GM12878 (cell line): Measurements from ENCODE around the gene L3HYPDH. TPM values are rescaled to one million over a fixed set of nuclear protein-coding genes. Genes with fewer than 3 reads are reported as not detected.
A peak's percentile ranks its signal among the peaks of the same experiment; 100 is the strongest.

ENCODE experiments used
- ATAC-seq: fragments of 200-7000 bp; cut with Tn5 transposase; 3 replicates; pipeline ENCODE4 v1.9.1; 2020; ENCODE audit warnings: mild to moderate bottlenecking, moderate library complexity
- BruUV-seq: library from RNA; stranded (reverse); fragments of 400-500 nt; replicated peaks from 2 replicates; lab custom pipeline; 2021; lab: Mats Ljungman, UMichigan
- CTCF ChIA-PET: fragments of 300-600 bp; sonication (Branson Sonifier 250); formaldehyde crosslinking; extraction: SDS; loops from one replicate; lab custom pipeline; 2021; ENCODE audit warnings: inconsistent platforms; lab: Yijun Ruan, JAX
- POLR2A ChIA-PET: fragments of 350-600 bp; formaldehyde crosslinking; extraction: SDS; loops from one replicate; lab custom pipeline; 2021; ENCODE audit warnings: inconsistent platforms; lab: Charles Lee
- RAD21 ChIA-PET: fragments of 300-600 bp; sonication (Branson Sonifier 250); formaldehyde crosslinking; loops from one replicate; lab custom pipeline; 2023; ENCODE audit warnings: antibody characterized with exemption; ENCODE audit not compliant: unreplicated experiment; lab: Charles Lee
- SMC1A ChIA-PET: fragments of 300-600 bp; sonication (Branson Sonifier 250); formaldehyde crosslinking; loops from one replicate; lab custom pipeline; 2023; ENCODE audit not compliant: unreplicated experiment, uncharacterized antibody; lab: Charles Lee
- DNase-seq: peaks from one replicate; pipeline ENCODE4 v3.0.0-alpha.2; 2011; ENCODE audit warnings: low read depth, low spot score
- FAIRE-seq: peaks from 3 replicates; lab custom pipeline; 2011; peaks lifted over from hg19 to GRCh38; lab: Jason Lieb, UNC
- H2AFZ ChIP-seq: 2 replicates; pipeline ENCODE4 v1.6.0; 2011; ENCODE audit warnings: low read depth, low read length, control low read depth; ENCODE audit not compliant: control insufficient read depth
- H3K27ac ChIP-seq: 2 replicates; pipeline ENCODE4 v1.5.1; 2011; ENCODE audit warnings: control low read depth; ENCODE audit not compliant: control insufficient read depth, insufficient read depth
- H3K27me3 ChIP-seq, 2 experiments: replicated peaks in 1 of 2; 2 replicates each; pipeline versions ENCODE4 v1.6.0 to v1.6.1; 2011; ENCODE audit warnings: low read length in 1 of 2; ENCODE audit not compliant: control insufficient read depth in 2 of 2, insufficient read depth in 2 of 2
- H3K36me3 ChIP-seq, 2 experiments: 2 replicates each; pipeline ENCODE4 v1.5.1; 2011; ENCODE audit warnings: low read length in 1 of 2; ENCODE audit not compliant: control insufficient read depth in 2 of 2, insufficient read depth in 2 of 2
- H3K4me1 ChIP-seq: 2 replicates; pipeline ENCODE4 v1.6.1; 2011; ENCODE audit warnings: mild to moderate bottlenecking, low read length, moderate library complexity, mixed read lengths; ENCODE audit not compliant: control insufficient read depth, insufficient read depth
- H3K4me2 ChIP-seq: 2 replicates; pipeline ENCODE4 v1.6.0; 2011; ENCODE audit warnings: control low read depth; ENCODE audit not compliant: control insufficient read depth, insufficient read depth
- H3K4me3 ChIP-seq: fragments of 200-600 bp; sonication (generic); 2 replicates; pipeline ENCODE4 v1.5.1; 2016
- H3K79me2 ChIP-seq: 2 replicates; pipeline ENCODE4 v1.6.0; 2011; ENCODE audit warnings: low read length; ENCODE audit not compliant: control insufficient read depth, insufficient read depth
- H3K9ac ChIP-seq: 2 replicates; pipeline ENCODE4 v1.8.0; 2011; ENCODE audit warnings: low read length, control low read depth, mixed read lengths; ENCODE audit not compliant: control insufficient read depth, insufficient read depth
- H3K9me3 ChIP-seq: replicated peaks from 3 replicates; pipeline ENCODE4 v1.5.1; 2011; ENCODE audit warnings: mild to moderate bottlenecking, low read length; ENCODE audit not compliant: control insufficient read depth, insufficient read depth
- H4K20me1 ChIP-seq: 2 replicates; pipeline ENCODE4 v1.6.0; 2011; ENCODE audit not compliant: control insufficient read depth, insufficient read depth
- HDAC6 ChIP-seq: fragments of 200-600 bp; sonication (generic); IDR thresholded peaks from one replicate; pipeline ENCODE4 v1.8.0; 2017; ENCODE audit warnings: antibody characterized with exemption; ENCODE audit not compliant: unreplicated experiment
- MEF2A ChIP-seq: IDR thresholded peaks from 2 replicates; pipeline ENCODE4 v1.6.1; 2011; ENCODE audit warnings: low read depth, mild to moderate bottlenecking, low read length, moderate library complexity; ENCODE audit not compliant: insufficient read depth
- MTA3 ChIP-seq: IDR thresholded peaks from 2 replicates; pipeline ENCODE4 v1.6.1; 2012; ENCODE audit warnings: low read length, inconsistent platforms, borderline replicate concordance
- NFYB ChIP-seq: IDR thresholded peaks from 2 replicates; pipeline ENCODE4 v1.6.1; 2011; ENCODE audit warnings: low read depth, mild to moderate bottlenecking, low read length, improper control_type of control experiment, moderate library complexity; ENCODE audit not compliant: insufficient read depth
- RB1 ChIP-seq: fragments of 450-650 bp; formaldehyde crosslinking; IDR thresholded peaks from 2 replicates; pipeline ENCODE4 v1.6.1; 2017; ENCODE audit warnings: mild to moderate bottlenecking, borderline replicate concordance
- SREBF1 ChIP-seq: IDR thresholded peaks from 2 replicates; pipeline ENCODE4 v1.6.1; 2012; ENCODE audit warnings: mild to moderate bottlenecking, low read length
- STAT3 ChIP-seq: IDR thresholded peaks from 2 replicates; pipeline ENCODE4 v1.6.1; 2011; ENCODE audit warnings: low read depth, low read length, improper control_type of control experiment
- YBX1 ChIP-seq: fragments of 450-650 bp; IDR thresholded peaks from 2 replicates; pipeline ENCODE4 v1.6.1; 2016; ENCODE audit warnings: antibody characterized with exemption
- ZBTB33 ChIP-seq: fragments of 450-650 bp; IDR thresholded peaks from 2 replicates; pipeline ENCODE4 v1.6.1; 2017; ENCODE audit warnings: mild to moderate bottlenecking
- ZNF207 ChIP-seq: fragments of 450-650 bp; IDR thresholded peaks from 2 replicates; pipeline ENCODE4 v1.6.1; 2014; ENCODE audit warnings: antibody characterized with exemption, mild to moderate bottlenecking, borderline replicate concordance
- WGBS: methylation state at CpG from one replicate; pipeline ENCODE4 v1.1.6; 2016; ENCODE audit warnings: low lambda C conversion rate; ENCODE audit not compliant: insufficient replicate concordance, insufficient coverage; ENCODE audit errors: missing lambda C conversion rate; 5-methylcytosine and 5-hydroxymethylcytosine counted together
- in situ Hi-C: fragments of 300-500 bp; cut with MboI; formaldehyde crosslinking; loops from 9 replicates; pipeline ENCODE4 v1.14.3; 2018; ENCODE audit warnings: mixed read lengths
- intact Hi-C: fragments of 100-400 bp; cut with micrococcal nuclease; formaldehyde crosslinking; loops from one replicate; pipeline ENCODE4 v1.14.2; 2022; ENCODE audit not compliant: unreplicated experiment
- polyA plus RNA-seq, 11 experiments: library from polyadenylated mRNA; depleted of rRNA in 4 of 11; unstranded in 6 of 11; stranded (reverse) in 5 of 11; fragments of >200 nt; fragmentation: Nextera tagmentation in 4 of 11; fragmentation: Illumina TruSeq in 1 of 11; extraction: Ambion mirVana in 4 of 11; extraction: Trizol in 1 of 11; gene quantifications; 1 replicate in 1 of 11; 2 replicates in 10 of 11; pipeline versions ENCODE4 v1.2.1 to v1.2.3, GENCODE V29; 2011 to 2016; ENCODE audit warnings: inconsistent platforms in 2 of 11, missing spikeins in 2 of 11, low read depth in 1 of 11
- total RNA-seq, 4 experiments: library from RNA; depleted of rRNA in 3 of 4; stranded (reverse); fragments of >200 nt in 3 of 4; fragmentation: Illumina TruSeq in 1 of 4; extraction: Trizol in 1 of 4; gene quantifications; 2 replicates each; pipeline versions ENCODE4 v1.2.1 to v1.2.3, GENCODE V29; 2013 to 2021
- TF ChIP-seq, protein P1 (sequence below): fragments of 450-650 bp; IDR thresholded peaks from 2 replicates; pipeline ENCODE4 v1.6.1; 2016; ENCODE audit warnings: mild to moderate bottlenecking
- TF ChIP-seq, protein P2 (sequence below): fragments of 450-650 bp; formaldehyde crosslinking; IDR thresholded peaks from 2 replicates; pipeline ENCODE4 v1.4.0; 2020; ENCODE audit warnings: mild to moderate bottlenecking, moderate library complexity

L3HYPDH gene
- total and polyA plus RNA-seq, 10 of the 15 experiments (the other 5 are each of a cell fraction or from before 2014, with no cell fraction given): 11.5 to 27.8 (median 15.8) TPM

DNA sequence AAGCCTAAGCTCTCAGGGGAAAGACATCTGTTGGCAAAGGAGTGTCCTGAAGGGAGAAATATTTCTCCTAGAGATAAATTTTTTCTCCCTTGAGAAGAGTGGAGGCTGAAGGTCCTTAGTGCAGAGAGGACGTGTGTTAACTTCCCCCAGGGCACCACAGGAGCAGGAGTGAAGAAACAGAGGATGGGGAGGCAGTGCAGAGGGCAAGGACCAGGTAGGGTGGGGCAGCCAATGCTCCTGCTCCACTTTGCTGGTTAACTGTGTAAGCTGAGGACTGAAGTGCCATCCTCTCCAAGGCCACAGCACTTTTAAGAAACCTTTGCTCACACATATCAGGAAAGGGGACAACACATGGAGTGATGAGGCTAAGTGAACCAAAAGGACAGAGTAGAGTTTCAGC lies 4.0 kb downstream of the L3HYPDH start:
- SMC1A ChIA-PET: interaction anchor here (0.7 to 1.5 kb wide), 8 partner anchors 10 to 93 kb away, joined by 3 to 6 read pairs (median 3); partner anchors contain the start of gene GPR135
- H3K4me3 ChIP-seq: peak overlapping the region; percentile 37
- RAD21 ChIA-PET: no interaction called here
- H3K9ac ChIP-seq: 0 out of 2 replicates have a peak overlapping the region, but pooled peaks have one; percentile 46
- H2AFZ ChIP-seq: no peak overlapping the region
- ATAC-seq (no peak), FAIRE-seq (no peak), DNase-seq (no peak)
- peaks cover 47% of the 10 kb centered on the region for H3K79me2 ChIP-seq
- no peaks in the 10 kb centered on the region for H3K9me3 ChIP-seq
- peaks cover 0 to 3% of the 10 kb centered on the region in 2 experiments; a peak in 1 of 4 replicates for H3K36me3 ChIP-seq
- H4K20me1 ChIP-seq: no peaks in the 10 kb centered on the region
- H3K4me2 ChIP-seq: peak overlapping the region; percentile 96
- CTCF ChIA-PET: interaction anchor here (0.8 kb wide), 1 partner anchor 90 kb away, joined by 3 read pairs; no protein-coding TSS in a partner anchor
- in situ Hi-C loops: loop anchor here (25.0 kb wide), 1 partner anchor 682 kb away; the partner anchor contains the start of gene DHRS7
- no peaks in the 10 kb centered on the region for H3K27me3 ChIP-seq
- H3K4me1 ChIP-seq: peaks cover 10% of the 10 kb centered on the region; the same call in 1 of the 2 replicates
- 0% methylated on average over 1 of the region's 1 CpG for WGBS
- no peak overlapping the region for H3K27ac ChIP-seq
- intact Hi-C loops: loop anchor here (10.0 kb wide), 2 partner anchors 615 to 685 kb away; partner anchors contain the start of genes DHRS7 and PCNX4
- POLR2A ChIA-PET: no interaction called here
- TF ChIP-seq MTA3: no peak
- TF ChIP-seq STAT3: no peak
- TF ChIP-seq MEF2A: no peak
- TF ChIP-seq NFYB: no peak
- no peak for TF ChIP-seq RB1
- TF ChIP-seq, protein P1, sequence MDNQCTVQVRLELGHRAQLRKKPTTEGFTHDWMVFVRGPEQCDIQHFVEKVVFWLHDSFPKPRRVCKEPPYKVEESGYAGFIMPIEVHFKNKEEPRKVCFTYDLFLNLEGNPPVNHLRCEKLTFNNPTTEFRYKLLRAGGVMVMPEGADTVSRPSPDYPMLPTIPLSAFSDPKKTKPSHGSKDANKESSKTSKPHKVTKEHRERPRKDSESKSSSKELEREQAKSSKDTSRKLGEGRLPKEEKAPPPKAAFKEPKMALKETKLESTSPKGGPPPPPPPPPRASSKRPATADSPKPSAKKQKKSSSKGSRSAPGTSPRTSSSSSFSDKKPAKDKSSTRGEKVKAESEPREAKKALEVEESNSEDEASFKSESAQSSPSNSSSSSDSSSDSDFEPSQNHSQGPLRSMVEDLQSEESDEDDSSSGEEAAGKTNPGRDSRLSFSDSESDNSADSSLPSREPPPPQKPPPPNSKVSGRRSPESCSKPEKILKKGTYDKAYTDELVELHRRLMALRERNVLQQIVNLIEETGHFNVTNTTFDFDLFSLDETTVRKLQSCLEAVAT: no peak
- no peak for TF ChIP-seq ZNF207
- TF ChIP-seq ZBTB33: no peak
- TF ChIP-seq YBX1: no peak
- no peak for TF ChIP-seq HDAC6
- TF ChIP-seq SREBF1: no peak
- TF ChIP-seq, protein P2, sequence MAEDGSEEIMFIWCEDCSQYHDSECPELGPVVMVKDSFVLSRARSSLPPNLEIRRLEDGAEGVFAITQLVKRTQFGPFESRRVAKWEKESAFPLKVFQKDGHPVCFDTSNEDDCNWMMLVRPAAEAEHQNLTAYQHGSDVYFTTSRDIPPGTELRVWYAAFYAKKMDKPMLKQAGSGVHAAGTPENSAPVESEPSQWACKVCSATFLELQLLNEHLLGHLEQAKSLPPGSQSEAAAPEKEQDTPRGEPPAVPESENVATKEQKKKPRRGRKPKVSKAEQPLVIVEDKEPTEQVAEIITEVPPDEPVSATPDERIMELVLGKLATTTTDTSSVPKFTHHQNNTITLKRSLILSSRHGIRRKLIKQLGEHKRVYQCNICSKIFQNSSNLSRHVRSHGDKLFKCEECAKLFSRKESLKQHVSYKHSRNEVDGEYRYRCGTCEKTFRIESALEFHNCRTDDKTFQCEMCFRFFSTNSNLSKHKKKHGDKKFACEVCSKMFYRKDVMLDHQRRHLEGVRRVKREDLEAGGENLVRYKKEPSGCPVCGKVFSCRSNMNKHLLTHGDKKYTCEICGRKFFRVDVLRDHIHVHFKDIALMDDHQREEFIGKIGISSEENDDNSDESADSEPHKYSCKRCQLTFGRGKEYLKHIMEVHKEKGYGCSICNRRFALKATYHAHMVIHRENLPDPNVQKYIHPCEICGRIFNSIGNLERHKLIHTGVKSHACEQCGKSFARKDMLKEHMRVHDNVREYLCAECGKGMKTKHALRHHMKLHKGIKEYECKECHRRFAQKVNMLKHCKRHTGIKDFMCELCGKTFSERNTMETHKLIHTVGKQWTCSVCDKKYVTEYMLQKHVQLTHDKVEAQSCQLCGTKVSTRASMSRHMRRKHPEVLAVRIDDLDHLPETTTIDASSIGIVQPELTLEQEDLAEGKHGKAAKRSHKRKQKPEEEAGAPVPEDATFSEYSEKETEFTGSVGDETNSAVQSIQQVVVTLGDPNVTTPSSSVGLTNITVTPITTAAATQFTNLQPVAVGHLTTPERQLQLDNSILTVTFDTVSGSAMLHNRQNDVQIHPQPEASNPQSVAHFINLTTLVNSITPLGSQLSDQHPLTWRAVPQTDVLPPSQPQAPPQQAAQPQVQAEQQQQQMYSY (CRISPR knock-in tag): no peak
- no TSS peak for BruUV-seq
